HCT116 (cell line): ENCODE measurements around the gene ST6GALNAC5. TPM values are rescaled to one million over a fixed set of nuclear protein-coding genes. Genes with fewer than 3 reads are reported as not detected.

Experiments
- ATAC-seq: fragments of 200-7000 bp; cut with Tn5 transposase; 2 replicates; pipeline ENCODE4 v1.9.1; 2020; ENCODE audit warnings: mild to moderate bottlenecking, moderate library complexity
- BruUV-seq: library from RNA; stranded (reverse); fragments of 400-500 nt; replicated peaks from 2 replicates; lab custom pipeline; 2021; lab: Mats Ljungman, UMichigan
- CTCF ChIA-PET: fragments of 300-600 bp; sonication (Branson Sonifier 250); formaldehyde crosslinking; loops from one replicate; lab custom pipeline; 2021; ENCODE audit warnings: antibody characterized with exemption; lab: Charles Lee
- POLR2A ChIA-PET: fragments of 300-600, 350-600 bp; sonication (Branson Sonifier 250); formaldehyde crosslinking; loops from one replicate; lab custom pipeline; 2021; ENCODE audit warnings: antibody characterized with exemption; lab: Charles Lee
- RAD21 ChIA-PET, 2 experiments: fragments of 300-600 bp; sonication (Branson Sonifier 250); formaldehyde crosslinking; loops; one replicate each; lab custom pipeline; 2023; ENCODE audit warnings: low total read pairs in 2 of 2; ENCODE audit not compliant: uncharacterized antibody in 2 of 2, unreplicated experiment in 2 of 2, low non-redundant PET in 1 of 2; lab: Charles Lee
- DNase-seq: peaks from one replicate; pipeline ENCODE4 v3.0.0-alpha.2; 2010; ENCODE audit warnings: low read depth, low spot score
- H2AFZ ChIP-seq: fragments of 200-600 bp; shearing (Covaris generic), sonication (generic); 2 replicates; pipeline ENCODE4 v1.6.1; 2017; ENCODE audit warnings: low read depth, mixed run types, mixed read lengths, antibody characterized with exemption, low read length; ENCODE audit not compliant: poor library complexity, severe bottlenecking
- H3K27ac ChIP-seq: 2 replicates; pipeline ENCODE4 v1.5.1; 2012; ENCODE audit warnings: low read depth, low read length
- H3K27me3 ChIP-seq: fragments of 200-600 bp; sonication (generic); 2 replicates; pipeline ENCODE4 v1.6.1; 2016; ENCODE audit warnings: mixed run types, low read length, mixed read lengths; ENCODE audit not compliant: insufficient read depth
- H3K36me3 ChIP-seq, 2 experiments: fragments of 200-500 bp in 1 of 2; fragments of 200-600 bp in 1 of 2; sonication (Bioruptor generic) in 1 of 2; sonication (generic) in 1 of 2; 2 replicates each; pipeline versions ENCODE4 v1.5.1 to v1.6.1; 2014 to 2016; ENCODE audit warnings: low read length in 2 of 2, inconsistent platforms in 1 of 2, mixed read lengths in 1 of 2, mixed run types in 1 of 2; ENCODE audit not compliant: insufficient read depth in 2 of 2, control insufficient read depth in 1 of 2
- H3K4me1 ChIP-seq, 2 experiments: fragments of 200-600 bp in 1 of 2; sonication (generic) in 1 of 2; 2 replicates each; pipeline versions ENCODE4 v1.5.1 to v1.6.1; 2012 to 2017; ENCODE audit warnings: low read length in 2 of 2, inconsistent platforms in 1 of 2, mild to moderate bottlenecking in 1 of 2, mixed read lengths in 1 of 2, mixed run types in 1 of 2, moderate library complexity in 1 of 2; ENCODE audit not compliant: insufficient read depth in 2 of 2, control insufficient read depth in 1 of 2
- H3K4me2 ChIP-seq: fragments of 200-600 bp; sonication (generic); 2 replicates; pipeline ENCODE4 v1.6.1; 2017; ENCODE audit warnings: mixed run types, low read length, mixed read lengths
- H3K4me3 ChIP-seq, 2 experiments: fragments of 200-600 bp in 1 of 2; sonication (generic) in 1 of 2; replicated peaks in 1 of 2; 2 replicates each; pipeline ENCODE4 v1.5.1; 2011 to 2016; ENCODE audit warnings: low read length in 2 of 2, control low read depth in 1 of 2, low read depth in 1 of 2, mild to moderate bottlenecking in 1 of 2, mixed read lengths in 1 of 2, mixed run types in 1 of 2
- H3K79me2 ChIP-seq: fragments of 200-600 bp; sonication (generic); 2 replicates; pipeline ENCODE4 v1.6.1; 2017; ENCODE audit warnings: mild to moderate bottlenecking, mixed run types, low read length, moderate library complexity, mixed read lengths; ENCODE audit not compliant: insufficient read depth
- H3K9ac ChIP-seq: fragments of 200-600 bp; sonication (generic); 2 replicates; pipeline ENCODE4 v1.6.1; 2016; ENCODE audit warnings: low read length, mixed read lengths
- H3K9me2 ChIP-seq: fragments of 200-600 bp; sonication (generic), shearing (Covaris generic); 2 replicates; pipeline ENCODE4 v1.6.1; 2017; ENCODE audit warnings: mixed run types, mild to moderate bottlenecking, moderate library complexity; ENCODE audit not compliant: insufficient read depth
- H3K9me3 ChIP-seq, 2 experiments: fragments of 200-500 bp in 1 of 2; fragments of 200-600 bp in 1 of 2; sonication (Bioruptor generic) in 1 of 2; sonication (generic) in 1 of 2; 2 replicates each; pipeline ENCODE4 v1.6.1; 2014 to 2017; ENCODE audit warnings: low read length in 2 of 2, mixed read lengths in 2 of 2, inconsistent platforms in 1 of 2, low read depth in 1 of 2, mild to moderate bottlenecking in 1 of 2, mixed run types in 1 of 2, moderate library complexity in 1 of 2; ENCODE audit not compliant: control insufficient read depth in 1 of 2, insufficient read depth in 1 of 2
- H4K20me1 ChIP-seq: fragments of 200-600 bp; sonication (generic), shearing (Covaris generic); 2 replicates; pipeline ENCODE4 v1.6.1; 2017; ENCODE audit warnings: mixed run types, mild to moderate bottlenecking, moderate library complexity; ENCODE audit not compliant: insufficient read depth
- CBX3 ChIP-seq: IDR thresholded peaks from 2 replicates; pipeline ENCODE4 v1.6.1; 2012; ENCODE audit warnings: low read depth
- EGR1 ChIP-seq: IDR thresholded peaks from 2 replicates; pipeline ENCODE4 v1.6.1; 2012; ENCODE audit warnings: low read depth
- ELF1 ChIP-seq: IDR thresholded peaks from 2 replicates; pipeline ENCODE4 v1.6.1; 2012; ENCODE audit warnings: low read depth, borderline replicate concordance
- FOSL1 ChIP-seq: IDR thresholded peaks from 2 replicates; pipeline ENCODE4 v1.6.1; 2012; ENCODE audit warnings: low read depth
- JUND ChIP-seq: IDR thresholded peaks from 2 replicates; pipeline ENCODE4 v1.6.1; 2012
- RAD21 ChIP-seq: IDR thresholded peaks from 2 replicates; pipeline ENCODE4 v1.6.1; 2012; ENCODE audit warnings: low read depth, mild to moderate bottlenecking
- SRF ChIP-seq: IDR thresholded peaks from 2 replicates; pipeline ENCODE4 v1.6.1; 2012; ENCODE audit warnings: low read depth
- ZBTB33 ChIP-seq: IDR thresholded peaks from 2 replicates; pipeline ENCODE4 v1.6.1; 2011; ENCODE audit warnings: mild to moderate bottlenecking, low read length, moderate library complexity; ENCODE audit not compliant: insufficient replicate concordance; ENCODE audit errors: extremely low read depth
- intact Hi-C: fragments of 100-400 bp; cut with micrococcal nuclease; formaldehyde crosslinking; loops from 2 replicates; pipeline ENCODE4 v1.10.0; 2022
- total RNA-seq: library from RNA; stranded (reverse); gene quantifications from one replicate; pipeline ENCODE4 v1.2.1, GENCODE V29; 2021; ENCODE audit not compliant: unreplicated experiment
- TF ChIP-seq, protein P1 (sequence below): IDR thresholded peaks from 2 replicates; pipeline ENCODE4 v1.6.1; 2012
- TF ChIP-seq, protein P2 (sequence below): IDR thresholded peaks from 2 replicates; pipeline ENCODE4 v1.6.1; 2012; ENCODE audit warnings: low read depth

ST6GALNAC5 gene
- total RNA-seq, 1 experiment from 2014 or later = 1.2 TPM

- ATAC-seq = no peak
- Histone ChIP-seq H3K27me3 (no peaks in the 10 kb centered on the region), H3K9me3 (no peaks in the 10 kb centered on the region), H2AFZ (no peak overlapping the region), H3K36me3 (no peaks in the 10 kb centered on the region), H3K27ac (no peak overlapping the region), H3K4me2 (no peak overlapping the region), H3K4me1 (no peaks in the 10 kb centered on the region), H4K20me1 (no peaks in the 10 kb centered on the region), H3K79me2 (no peaks in the 10 kb centered on the region), H3K4me3 (no peak overlapping the region), H3K9me2 (no peaks in the 10 kb centered on the region), H3K9ac (no peak overlapping the region)
- intact Hi-C loops = no loop called here
- no TSS peak for BruUV-seq
- DNase-seq = no peak
- POLR2A ChIA-PET = no interaction called here
- CTCF ChIA-PET = no interaction called here
- no peak for TF ChIP-seq CBX3
- TF ChIP-seq, protein P1, sequence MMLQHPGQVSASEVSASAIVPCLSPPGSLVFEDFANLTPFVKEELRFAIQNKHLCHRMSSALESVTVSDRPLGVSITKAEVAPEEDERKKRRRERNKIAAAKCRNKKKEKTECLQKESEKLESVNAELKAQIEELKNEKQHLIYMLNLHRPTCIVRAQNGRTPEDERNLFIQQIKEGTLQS = no peak
- TF ChIP-seq, protein P2, sequence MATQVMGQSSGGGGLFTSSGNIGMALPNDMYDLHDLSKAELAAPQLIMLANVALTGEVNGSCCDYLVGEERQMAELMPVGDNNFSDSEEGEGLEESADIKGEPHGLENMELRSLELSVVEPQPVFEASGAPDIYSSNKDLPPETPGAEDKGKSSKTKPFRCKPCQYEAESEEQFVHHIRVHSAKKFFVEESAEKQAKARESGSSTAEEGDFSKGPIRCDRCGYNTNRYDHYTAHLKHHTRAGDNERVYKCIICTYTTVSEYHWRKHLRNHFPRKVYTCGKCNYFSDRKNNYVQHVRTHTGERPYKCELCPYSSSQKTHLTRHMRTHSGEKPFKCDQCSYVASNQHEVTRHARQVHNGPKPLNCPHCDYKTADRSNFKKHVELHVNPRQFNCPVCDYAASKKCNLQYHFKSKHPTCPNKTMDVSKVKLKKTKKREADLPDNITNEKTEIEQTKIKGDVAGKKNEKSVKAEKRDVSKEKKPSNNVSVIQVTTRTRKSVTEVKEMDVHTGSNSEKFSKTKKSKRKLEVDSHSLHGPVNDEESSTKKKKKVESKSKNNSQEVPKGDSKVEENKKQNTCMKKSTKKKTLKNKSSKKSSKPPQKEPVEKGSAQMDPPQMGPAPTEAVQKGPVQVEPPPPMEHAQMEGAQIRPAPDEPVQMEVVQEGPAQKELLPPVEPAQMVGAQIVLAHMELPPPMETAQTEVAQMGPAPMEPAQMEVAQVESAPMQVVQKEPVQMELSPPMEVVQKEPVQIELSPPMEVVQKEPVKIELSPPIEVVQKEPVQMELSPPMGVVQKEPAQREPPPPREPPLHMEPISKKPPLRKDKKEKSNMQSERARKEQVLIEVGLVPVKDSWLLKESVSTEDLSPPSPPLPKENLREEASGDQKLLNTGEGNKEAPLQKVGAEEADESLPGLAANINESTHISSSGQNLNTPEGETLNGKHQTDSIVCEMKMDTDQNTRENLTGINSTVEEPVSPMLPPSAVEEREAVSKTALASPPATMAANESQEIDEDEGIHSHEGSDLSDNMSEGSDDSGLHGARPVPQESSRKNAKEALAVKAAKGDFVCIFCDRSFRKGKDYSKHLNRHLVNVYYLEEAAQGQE = no peak
- TF ChIP-seq ELF1 = no peak
- TF ChIP-seq RAD21 = no peak
- TF ChIP-seq FOSL1 = no peak
- TF ChIP-seq ZBTB33 = no peak
- TF ChIP-seq SRF = no peak
- no peak for TF ChIP-seq JUND
- TF ChIP-seq EGR1 = no peak
- RAD21 ChIA-PET = no interaction called here
These were observed 90.7 kb downstream of the ST6GALNAC5 start for GRCh38 chr1:76957961-76958360.
